Inflammatory macrophage treated with lipopolysaccharide for 1 hour (primary cell): ENCODE measurements around the gene EPHB1.

Experiments used
- DNase-seq, 2 donors: peaks; one replicate each; pipeline ENCODE4 v3.0.0-alpha.2; 2020 to 2022

The EPHB1 gene

DNA sequence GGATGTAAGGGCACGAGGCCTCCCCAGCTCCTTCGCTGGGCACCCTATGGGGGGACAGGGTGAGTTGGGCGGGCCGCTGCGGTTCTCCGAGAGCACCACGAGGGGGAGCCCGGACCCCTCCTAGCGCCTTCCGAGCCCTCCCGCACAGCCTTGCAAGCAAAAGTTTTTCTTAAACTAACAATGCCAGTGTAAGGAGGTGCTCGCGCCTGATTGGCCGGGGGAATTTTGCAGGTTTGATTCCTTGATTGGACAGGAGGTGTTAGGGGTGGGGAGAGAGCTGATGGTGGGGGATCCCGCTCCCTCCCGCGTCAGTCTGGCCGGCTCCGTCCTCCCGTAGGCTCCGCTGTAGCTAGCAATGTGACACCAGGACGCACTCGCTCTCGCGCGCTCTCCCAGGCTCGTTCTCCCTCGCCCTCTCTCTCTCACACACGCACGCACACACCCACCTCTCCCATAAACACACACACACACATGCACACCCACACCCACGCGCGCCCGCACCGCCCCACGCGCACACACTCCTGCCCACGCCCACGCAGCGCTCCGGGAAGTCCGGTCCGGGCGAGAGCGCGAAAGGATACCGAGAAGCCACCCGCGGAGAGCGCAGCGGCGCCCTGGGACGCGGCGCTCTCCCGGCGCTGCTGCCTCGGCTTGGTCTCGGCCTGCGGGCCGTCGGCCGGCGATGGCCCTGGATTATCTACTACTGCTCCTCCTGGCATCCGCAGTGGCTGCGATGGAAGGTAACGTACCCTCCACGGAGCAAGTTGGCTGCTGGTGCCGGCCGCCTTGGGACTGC lies at the start of gene EPHB1:
TSS of gene EPHB1 (plus strand) at position 311 of the 796 bp plus-strand sequence.
- peak; percentile 43 to 74 for DNase-seq

DNA sequence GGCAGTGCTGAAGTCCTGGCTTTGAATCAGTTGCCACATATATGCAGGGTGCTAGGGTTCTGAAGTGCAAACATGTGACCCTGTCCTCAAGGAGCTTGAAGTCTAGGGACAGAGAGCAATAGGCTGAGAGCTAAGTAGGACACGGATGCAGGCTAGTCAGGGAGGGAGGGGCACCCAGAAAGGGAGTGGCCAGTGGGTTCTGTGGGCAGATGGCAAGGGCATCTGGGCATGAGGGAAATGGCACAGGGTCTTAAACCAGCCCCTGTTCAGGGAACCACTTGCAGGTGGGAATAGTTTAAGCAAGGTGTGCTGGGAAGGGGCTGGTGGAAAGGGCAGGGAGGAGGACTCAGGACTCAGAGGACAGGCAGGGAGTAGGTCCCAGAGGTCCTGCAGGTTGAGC lies 46.4 kb upstream of the EPHB1 start:
- no peak for DNase-seq

DNA sequence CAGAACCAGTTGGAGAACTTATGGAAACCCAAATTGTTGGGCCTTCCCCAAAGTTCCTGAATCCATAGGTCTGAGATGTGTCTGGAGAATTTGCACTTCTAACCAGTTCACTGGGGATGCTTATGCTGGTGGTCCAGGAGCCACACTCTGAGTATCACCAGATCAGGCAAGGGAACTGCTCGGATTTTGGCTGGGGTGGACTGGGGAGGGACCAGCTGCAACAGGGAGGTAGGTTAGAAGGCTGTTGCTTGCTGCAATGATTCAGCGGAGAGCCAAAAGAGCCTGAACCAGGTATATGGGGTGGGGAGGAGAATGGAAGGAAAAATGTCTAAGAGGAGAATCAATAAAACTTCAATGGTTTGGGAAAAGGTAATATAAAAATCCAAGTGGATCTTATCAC lies 45.9 kb upstream of the EPHB1 start:
- DNase-seq: no peak

DNA sequence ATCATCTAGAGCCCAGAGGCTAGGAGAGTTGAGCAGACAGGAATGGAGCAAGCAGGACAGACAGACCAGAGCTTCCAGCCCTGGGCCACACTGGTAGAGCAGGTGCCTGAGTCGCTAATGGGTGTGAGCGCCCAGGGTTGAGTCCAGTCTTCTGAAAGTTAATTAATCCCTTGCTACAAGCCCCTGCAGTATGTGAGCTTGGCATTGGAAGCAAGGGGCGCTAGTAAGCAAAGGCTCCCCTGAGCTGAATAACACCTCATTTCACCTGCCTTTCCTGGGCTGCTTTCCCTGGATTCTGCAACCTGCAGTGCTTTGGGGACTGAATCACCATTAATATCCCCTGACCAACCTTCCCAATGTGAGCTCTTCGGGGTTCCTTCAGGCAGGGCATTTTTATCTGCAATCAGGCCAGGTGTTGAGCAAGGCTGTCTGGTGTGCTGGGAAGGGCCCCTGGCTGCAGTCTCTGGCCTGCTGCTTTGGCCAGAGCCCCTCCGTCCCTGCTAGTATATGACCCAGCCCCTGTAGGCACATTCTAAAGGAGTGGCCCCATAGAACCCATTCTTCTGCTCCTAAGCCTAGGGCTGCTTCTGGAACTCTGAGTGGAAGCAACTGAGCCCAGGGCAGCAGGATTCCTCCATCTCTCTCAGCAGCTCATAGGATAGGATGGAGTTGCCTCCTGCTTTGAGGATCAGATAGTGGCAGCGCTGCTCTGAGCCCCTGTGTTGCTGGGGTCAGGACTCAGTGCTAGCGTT lies 45.1 kb upstream of the EPHB1 start:
- no peak for DNase-seq

DNA sequence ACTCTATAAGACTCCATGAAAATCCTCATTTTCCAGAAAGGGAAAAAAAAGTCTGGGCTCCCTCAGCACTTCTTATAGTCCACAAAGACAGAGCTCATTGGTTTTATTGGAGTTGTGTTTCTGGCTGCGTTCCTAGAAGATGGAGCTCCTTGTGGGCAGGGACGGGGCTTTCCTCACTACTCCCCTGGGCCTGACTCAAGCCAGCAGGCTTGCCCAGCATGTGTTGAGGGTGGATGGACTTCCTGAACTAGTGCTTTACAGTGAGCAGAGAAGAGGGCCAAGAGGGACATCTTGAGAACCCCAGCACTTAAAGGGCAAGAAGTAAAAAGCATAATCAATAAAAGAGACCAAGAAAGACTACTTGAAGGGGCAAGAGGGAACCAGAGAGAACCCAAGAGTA lies 43.2 kb upstream of the EPHB1 start:
- DNase-seq: no peak

DNA sequence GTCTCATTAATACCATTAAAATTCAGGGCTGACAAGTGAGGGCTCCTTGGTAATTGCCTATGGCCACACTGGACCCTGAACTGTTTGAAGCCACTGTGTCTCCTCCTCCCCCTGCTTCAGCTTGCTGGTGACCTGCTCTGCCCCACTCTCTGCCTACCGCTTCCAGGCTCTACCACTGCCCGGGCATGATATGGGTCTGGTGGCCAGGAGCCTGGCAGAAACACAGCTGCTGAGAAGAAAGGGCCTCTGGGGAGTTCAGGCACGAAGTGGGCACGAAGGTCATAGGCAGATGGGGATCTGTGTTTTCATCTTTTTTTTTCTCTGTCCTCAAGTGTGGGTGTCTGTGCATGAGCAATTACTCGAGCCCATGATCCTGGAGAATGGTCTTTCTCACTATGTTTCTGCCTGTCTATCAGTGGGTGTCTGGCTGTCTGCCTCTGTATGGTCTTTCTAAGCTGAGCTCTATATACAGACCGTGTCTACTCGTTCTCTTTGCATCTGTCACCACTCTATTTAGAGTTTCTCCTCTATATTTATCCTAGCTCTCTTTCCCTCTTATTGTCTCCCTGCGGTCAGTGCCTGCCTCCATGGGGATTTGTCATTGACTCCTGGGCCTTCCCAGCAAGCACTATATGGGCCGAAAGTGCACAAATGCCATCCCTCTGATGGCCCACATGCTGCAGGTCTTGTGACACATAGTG lies 42.1 kb upstream of the EPHB1 start:
- DNase-seq: no peak

DNA sequence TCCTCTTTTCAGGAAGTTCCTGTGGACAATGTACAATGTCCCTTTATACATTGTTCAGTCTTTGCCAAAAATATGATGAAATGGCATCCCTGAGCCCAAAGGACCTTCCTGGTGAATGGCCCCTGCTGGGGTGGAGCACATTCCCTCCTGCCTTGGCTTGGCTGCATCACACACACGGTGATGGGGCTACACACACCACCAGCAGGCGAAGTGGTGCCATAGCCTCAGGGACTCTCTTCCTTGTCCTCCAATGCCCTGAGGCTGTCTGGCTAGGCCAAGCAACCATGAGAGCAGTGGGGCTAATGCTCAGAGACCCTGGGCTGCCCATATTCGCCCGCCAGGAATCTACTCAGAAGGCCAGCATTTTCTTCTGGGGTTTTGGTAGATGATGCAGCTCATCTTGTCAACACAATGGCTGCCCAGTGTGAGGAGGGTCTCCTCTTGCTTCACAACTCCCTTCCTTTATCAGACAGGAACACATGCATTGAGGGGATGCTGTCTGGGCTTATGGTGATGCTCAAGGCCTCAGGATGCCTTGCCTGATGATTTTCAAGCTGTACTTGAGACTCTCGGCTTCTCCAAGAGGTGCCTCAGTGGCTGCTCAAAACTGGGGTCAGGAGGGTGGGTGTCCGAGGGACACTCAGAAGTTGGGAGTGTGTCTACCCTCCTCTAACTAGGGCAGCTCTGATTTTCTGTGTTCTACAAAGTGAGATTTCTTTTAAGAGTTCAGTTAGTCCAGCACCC lies 40.9 kb upstream of the EPHB1 start:
- no peak for DNase-seq

DNA sequence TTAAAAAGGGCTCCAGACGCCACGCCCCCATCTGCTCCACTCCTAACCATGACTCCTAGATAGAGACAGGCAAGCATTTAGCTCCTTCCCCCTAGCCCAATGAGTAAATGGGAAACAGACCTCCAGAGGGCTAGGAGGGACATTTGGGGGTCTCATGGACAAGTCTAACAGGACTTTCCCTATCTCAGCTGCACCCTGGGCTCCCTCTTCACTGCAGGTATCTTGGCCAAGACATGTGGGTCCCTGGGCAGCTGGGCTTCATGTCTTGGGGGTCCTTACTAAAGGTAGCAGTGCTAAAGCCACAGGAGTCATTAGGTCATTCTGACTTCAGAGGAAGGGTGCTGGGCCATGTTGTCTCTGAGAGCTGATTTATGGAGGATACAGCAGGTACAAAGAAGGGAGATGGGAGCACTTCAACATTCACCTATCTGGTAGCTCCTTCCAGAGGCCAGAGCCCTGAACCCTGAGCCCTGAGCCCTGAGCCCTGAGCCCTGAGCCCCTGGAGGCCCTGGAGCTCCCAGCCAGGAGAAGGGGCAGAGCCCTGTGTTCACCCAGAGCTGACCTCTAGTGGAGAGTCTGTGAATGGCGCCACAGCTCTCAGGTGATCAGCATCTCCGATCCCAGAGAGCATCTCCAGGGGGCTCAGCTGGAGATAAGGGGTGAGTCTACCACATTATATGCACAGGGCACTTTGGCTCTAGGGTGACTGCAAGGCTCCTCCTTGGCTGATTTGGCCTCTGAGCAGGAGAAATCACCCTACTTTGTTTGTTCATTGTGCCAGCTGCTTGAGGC lies 40.1 kb upstream of the EPHB1 start:
- DNase-seq: peak; percentile 12 to 46

DNA sequence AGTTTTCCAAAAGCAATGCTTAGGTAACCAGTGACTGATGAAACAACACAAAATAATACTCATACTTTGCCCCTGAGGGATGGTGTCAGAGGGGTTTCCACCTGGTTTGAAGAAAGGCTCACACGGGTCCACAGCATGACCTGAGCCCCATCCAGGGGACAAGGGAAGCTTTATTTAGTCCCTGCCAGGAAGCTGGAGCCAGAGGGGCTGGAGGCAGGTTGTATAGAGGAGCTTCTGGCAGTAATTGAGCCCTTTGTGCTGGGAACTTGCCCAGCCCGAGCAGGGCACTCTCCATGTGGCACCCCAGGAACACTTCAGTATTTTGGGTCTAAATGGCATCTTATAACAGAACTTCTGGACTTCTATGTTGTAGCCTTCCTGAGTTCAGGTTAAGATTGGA lies 39.2 kb upstream of the EPHB1 start:
- DNase-seq: no peak

DNA sequence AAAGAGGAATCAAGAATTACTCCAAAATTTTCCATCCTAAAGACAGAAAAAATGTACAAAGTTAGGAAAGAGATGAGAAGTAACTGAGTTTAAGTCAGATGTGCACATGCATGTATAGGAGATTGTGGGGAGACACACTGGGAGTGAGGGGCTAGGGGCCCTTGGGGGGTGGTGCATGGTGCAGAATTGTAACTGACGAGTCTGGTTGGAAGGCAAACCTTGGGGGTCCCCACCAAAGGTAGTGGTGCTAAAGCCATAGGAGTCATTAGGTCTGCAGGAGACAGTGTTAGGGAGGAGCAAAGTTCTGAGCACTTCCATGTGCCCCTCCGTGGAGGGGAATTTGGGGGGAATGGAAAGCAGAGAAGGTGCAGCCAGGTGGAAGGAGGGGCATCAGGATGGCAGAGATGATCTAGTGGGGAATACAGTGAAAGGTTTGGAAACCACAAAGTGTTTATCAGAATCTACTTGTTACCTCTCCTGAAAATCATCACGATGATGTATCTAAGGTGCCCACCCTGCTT lies 37.5 kb upstream of the EPHB1 start:
- DNase-seq: no peak

DNA sequence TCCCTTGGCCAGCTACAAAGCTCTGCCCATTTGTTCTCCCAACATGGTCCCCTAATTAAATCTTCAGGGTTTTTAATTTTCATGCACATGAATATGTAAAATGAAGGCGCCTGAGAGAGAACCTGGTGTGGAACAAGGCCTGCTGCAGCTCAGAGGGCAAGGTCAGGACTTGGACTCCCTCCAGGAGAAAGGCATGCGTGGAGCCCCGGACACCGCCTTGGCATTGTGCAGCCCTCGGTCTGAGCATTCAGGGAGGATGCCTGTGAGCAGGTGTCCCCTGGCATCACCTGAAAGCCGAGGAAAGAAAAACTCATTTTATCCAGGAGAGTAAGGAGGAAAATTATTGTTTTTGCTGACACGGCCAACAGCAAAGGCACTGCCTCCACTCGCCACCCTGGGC lies 33.8 kb upstream of the EPHB1 start:
- no peak for DNase-seq

DNA sequence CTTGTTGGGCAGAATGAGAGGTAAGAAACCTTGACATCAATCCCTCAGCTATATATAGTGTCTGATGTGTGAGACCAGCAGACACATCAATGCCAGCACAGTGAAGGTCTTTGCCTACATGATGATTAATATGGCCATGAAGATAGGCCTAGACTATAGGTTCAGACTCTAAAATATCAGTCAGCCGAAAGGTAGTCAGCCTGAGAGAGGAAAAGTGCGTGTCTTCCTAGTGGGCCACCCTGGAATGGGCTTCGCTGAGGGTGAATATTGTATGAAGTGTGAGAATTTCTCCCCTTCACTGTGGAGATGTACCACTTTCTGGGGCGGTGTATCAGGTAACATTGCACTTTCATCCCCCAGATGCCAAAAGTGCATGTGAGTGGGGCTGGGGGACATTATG lies 33.0 kb upstream of the EPHB1 start:
- DNase-seq: no peak

DNA sequence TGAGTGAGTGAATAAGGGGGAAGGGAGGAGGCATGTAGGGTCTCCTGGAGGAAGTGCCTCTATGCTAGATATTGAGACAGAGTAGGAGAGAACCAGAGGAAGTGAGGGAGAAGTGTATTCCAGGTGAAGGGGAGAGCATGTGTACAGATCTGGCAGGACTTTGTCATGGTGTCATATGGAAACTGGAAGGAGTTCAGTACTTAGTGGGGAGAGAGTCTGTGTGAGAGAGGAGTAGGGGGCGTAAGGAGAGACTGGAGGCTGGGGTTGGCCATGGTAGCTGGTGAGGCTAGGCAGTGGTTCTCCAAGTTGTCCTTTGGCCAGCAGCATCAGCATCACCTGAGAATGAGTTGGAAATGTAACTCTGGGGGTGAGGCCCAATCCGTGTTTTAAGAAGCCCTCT lies 29.6 kb upstream of the EPHB1 start:
- no peak for DNase-seq

DNA sequence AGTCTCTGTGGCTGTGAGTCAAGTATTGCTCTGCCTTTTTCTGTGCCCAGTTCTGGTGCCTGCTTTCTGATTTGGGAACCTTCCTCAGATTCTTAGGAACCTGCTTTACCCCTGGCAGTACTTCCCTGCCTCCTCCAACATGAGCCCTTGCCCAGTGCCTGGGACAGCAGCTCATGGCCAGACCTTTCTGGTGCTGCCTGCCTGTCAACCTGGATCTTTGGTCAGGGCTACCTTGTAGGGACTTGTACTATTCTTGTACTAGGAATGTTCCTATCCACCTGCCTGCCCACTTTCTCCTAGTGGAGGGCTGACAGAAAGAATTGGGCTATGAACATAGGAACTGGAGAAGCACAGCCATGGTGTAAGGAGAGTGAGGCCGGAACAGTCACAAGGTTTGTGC lies 28.8 kb upstream of the EPHB1 start:
- DNase-seq: no peak

DNA sequence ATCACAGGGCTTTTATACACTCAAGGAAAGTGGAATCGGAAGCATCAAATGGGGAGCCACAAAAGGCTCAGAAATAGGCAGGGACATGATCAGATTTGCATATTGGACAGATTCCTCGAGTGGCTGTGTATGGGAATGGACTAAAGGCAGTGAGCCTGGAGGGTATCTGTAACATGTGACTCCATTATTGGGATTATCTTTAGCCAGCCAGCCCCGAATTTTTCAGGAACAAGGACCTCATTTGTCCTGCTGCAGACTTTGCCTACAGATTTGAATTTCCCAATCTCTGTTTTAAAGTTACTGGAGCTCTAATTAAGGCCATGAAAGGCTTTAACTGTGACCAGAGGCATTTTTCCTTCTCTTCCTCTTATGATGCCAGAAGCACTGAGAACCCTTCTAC lies 26.9 kb upstream of the EPHB1 start:
- DNase-seq: no peak

DNA sequence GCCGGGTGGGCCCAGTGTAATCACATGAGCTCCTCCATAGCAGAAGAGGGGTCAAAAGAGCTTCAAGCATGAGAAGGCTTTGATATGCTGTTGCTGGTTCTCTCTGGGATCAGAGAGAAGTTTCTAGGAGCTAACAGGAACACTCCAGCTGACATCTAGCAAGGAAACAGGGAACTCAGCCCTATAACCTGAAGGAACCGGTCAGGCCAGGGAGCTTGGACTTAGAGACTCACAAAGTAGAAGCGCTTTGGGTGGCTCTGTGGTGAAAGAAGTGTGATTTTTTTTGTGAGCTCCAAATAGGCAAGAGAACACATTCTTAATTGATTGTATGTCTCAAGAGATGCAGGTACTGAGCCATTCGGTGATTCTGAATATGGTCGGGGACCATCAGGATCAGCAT lies 26.2 kb upstream of the EPHB1 start:
- DNase-seq: no peak

DNA sequence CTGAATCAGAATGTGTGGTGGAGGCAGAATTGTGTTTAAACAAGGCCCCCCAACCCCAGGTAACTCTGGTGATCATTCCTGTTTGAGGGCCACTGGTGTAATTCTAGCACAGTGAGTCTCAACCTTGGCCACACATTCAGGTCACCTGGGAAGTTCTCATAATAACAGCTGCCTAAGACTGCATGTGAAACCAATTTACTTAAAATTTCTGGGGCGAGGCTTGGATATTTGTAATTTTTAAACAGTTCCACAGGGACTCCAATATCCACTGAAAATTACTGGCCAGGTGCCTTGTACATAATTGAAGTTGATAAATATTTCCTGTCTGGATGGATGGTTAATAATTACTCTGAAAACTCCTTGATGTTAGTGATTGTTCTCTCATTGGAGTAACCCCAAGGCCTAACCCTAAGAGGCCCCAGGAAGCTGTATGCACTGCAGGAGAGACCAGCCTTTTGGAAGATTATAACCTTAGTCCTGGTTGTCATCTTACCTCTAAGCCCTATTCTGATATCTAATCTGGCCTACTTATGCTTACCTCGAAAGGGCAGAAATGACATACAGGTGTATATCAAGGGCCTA lies 25.7 kb upstream of the EPHB1 start:
- DNase-seq: no peak

DNA sequence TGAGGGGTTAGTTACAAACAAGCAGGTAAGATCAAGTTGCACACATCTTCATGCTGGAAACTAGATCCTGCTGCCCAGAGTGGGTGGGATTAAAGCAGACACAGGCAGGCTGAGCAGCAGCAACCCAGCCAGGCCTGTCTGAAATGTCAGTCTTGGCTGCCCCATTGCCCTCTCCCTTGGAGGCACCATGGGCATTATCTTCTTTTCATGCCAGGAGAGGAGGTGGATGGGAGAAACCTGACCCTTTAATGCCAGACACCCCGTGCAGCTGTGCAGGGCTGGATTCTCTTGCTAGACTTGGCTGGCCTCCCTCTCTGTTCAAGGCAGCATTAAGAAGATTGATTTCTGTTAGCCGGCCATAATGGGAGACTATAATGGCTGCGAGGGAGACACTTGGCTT lies 23.0 kb upstream of the EPHB1 start:
- no peak for DNase-seq

DNA sequence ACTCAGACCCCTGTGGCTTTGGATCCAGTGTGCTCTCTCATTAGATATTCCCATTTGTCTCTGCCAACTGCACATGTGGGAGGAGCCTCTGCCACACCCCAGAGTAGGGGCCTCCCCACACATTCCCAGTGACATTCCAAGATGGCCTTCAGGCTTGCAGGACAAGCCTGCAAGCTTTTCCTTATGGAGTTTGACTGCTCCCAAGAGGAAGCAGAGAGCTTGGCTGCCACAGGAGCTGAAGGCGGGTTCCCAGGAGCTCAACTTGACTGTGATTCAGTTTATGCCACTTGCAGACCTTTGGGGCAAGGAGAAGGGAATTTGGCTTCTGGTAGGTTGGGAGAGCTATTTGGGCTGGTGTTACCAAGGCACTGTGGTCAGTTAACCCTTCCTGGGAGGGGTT lies 22.5 kb upstream of the EPHB1 start:
- DNase-seq: no peak

DNA sequence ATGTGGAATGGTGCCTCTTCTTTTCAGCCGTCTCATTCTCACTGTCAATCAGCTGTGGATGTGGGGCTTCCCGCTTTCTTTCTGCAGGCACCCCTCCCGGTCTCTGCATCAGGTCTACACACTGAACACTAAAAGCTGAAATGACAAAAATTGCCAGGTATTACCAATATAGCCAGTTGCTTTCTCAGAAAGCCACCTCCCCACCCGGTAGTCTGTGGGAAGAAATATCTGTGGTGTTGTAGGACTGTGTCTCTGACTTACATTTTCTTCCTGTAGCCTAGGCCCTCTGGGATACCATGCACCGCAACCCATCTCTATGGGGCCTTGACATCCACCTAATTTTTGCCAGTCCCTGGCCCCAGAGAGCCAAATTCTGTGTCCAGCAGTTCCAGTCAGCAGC lies 19.2 kb upstream of the EPHB1 start:
- no peak for DNase-seq

DNA sequence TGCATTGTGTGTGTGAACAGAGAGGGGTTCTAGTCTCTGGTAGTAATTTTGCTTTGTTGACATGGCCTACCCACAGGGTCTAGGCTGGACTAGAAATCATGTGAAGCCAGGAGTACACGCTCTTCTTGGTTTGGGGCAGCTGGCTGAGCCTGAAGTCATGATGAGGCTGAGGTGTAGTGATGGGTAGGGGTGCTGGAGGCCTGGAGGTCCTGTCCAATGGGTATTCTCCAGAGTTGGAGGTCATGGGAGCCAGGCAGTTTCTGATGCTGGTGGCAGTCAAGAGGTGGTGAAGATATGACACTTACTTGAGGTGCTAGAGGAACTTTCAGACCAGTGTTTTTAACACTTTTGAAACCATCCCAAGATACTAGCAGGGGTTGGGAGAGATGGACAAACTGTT lies 18.5 kb upstream of the EPHB1 start:
- DNase-seq: no peak

DNA sequence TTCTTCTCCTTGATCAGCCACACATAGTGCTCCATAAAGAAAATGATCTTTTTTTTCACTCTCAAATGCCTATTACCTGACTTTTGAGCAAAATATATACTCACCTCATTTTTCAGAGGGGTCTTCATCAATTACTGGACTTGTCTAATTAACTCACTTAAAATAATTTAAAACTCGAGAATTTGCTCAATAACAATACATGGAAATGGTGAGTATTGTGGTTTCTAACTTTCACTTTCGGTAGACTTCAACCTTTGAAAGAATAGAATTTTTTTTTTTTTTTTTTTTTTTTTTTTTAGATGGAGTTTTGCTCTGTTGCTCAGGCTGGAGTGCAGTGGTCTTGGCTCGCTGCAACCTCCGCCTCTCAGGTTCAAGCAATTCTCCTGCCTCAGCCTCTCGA lies 17.7 kb upstream of the EPHB1 start:
- DNase-seq: no peak
